Stimulated activated naive CD8-positive, alpha-beta T cell treated with anti-CD3 and anti-CD28 coated beads, Interleukin-15, Interleukin-2, amounts not matched to agents 100 U/mL and 50 U/mL, for 24 hours (primary cell): ENCODE measurements around the gene PRCC.
"Not testable (repeated sequence)": the region's sequence is repeated elsewhere in the genome, so short reads cannot be mapped to it uniquely, and the experiment has no call there.

Experiments used
- ATAC-seq: fragments of 150-1000 bp; cut with Tn5 transposase; one replicate; pipeline ENCODE4 v1.10.0; 2021
- DNase-seq: peaks from one replicate; pipeline ENCODE4 v3.0.0; 2021

Gene PRCC

GRCh38 chr1:156744344-156744743, 23.0 kb upstream of the PRCC start:
- ATAC-seq: no peak
- no peak for DNase-seq

DNA sequence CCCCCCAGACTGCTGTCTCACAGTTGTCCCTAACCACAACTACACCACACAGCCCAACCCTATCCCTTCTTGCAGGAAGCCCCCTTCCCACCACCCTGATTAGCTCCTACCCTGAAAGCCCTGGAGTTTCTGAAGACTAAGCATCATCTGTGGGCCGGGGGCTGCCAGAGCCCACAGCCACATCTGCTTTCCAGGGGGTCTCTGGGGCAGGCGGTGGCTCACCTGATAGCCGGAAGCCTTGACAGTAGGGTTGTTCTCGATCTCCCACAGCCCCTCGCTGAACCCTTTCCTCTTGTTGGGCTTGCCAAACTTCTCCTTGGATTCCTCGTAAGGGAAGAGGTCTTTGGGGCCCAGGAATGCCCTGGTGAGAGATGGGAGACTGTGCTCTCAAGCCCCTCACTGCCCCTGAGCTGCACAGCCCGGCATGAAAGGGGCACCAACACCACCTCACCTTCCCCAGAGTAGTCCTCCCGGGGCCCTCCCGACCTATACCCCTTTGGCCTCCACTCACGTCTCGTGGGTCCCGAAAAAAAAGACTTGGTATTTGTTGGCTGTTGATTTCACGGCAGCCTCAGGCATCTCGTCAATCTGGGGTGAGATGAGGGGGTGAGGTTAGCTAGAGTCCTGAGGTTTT, 22.4 kb upstream of the PRCC start:
- no peak for DNase-seq
- ATAC-seq: no peak

GRCh38 chr1:156745881-156746280, 21.5 kb upstream of the PRCC start:
- ATAC-seq (no peak), DNase-seq (no peak)

- ATAC-seq (no peak), DNase-seq (no peak)
These were observed 21.0 kb upstream of the PRCC start for GRCh38 chr1:156746406-156746727.

GRCh38 chr1:156746728-156747631, 20.4 kb upstream of the PRCC start:
- ATAC-seq (no peak), DNase-seq (peak; percentile 78)

GRCh38 chr1:156747742-156748669, 19.3 kb upstream of the PRCC start:
- DNase-seq (no peak), ATAC-seq (no peak)

GRCh38 chr1:156748670-156749418, 18.5 kb upstream of the PRCC start:
- DNase-seq (peak; percentile 41), ATAC-seq (no peak)

DNA sequence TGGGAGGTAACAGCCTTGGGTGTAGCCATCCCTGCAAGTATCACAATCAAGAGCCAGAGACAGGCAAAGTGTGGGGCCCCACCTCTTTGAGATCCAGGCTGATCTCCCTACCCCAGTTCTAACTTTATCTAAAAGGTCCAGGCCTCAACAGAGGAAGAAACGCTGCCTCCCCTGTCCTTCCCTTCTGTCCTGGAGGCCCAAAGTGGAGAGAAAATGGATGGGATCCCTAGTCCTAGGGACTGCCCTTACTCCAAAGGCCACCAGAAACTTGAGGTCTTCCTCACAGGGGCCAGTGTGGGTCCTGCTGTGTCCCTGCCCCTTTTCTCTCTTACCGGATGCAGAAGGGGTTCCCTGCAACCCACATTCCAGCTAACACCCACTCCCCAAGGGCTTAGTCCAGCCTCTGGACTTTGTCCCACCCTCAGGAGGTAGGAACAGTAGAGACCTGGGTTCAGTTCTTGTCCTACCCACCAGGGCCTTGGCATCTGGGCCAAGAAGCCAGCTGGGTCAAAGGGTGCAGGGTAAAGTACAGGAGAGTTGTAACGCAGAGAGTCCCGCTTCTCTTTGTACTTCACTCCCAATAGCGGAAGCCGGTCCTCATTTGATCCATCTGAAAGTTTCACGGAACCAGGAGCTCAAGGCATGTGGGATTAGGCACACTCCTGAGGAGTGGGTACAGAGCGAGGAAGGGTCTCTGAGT, 17.8 kb upstream of the PRCC start:
- DNase-seq (no peak), ATAC-seq (no peak)

- DNase-seq (peak; percentile 69), ATAC-seq (peak; percentile 39)
These were observed 17.1 kb upstream of the PRCC start for GRCh38 chr1:156750191-156750672.

DNA sequence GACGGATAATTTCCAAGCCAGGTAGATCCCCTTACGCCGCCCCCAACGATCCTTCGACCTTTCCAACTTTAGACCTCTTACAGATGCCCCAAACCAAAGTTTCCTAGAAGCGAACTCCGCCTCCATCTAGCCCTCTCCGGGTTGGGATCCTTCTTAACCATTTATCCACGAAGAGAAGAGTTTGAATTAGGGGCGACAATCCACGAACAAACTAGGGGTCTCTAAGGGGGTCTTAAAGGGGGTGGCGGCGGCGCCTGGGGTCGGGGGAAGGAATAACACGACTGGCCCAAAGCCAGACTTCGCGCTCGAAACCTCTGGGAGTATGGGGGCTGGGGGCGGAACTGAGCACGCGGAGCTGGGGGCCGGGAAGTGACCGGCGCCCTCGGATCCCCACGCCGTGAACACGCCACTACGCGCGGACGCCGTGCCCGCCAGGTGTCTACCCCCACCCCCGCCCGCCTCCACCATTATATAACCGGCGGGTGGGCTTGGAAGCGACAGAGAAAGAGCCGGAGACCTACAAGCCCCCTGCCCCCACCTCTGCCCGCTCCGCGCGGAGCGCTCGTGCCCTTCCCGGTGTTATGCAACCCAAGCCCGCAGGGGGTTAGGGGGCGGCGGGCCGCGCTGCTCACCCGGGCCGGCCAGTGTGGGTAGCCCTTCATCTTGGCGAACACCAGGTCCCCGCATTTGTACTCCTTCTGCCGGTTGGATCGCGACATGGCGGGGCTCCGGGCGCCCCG, 16.5 kb upstream of the PRCC start:
- peak; percentile 9 for ATAC-seq
- DNase-seq: peak; percentile 52

DNA sequence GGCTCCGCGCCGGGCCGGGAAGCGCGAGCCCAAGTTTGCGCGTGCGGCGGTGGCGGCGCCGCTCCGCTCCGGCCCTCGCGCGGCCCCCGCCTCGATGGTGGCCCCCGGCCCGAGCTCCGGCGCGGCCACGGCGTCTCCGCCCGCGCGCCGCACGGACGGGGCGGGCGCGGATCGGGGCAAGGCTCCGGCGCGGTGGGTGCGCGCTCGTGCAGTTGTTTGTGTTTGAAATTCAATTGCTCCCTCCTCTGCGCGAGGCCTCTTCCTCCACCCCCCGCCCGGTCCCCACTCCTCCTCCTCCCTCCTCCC, 15.9 kb upstream of the PRCC start, which contains the start of gene HDGF:
TSS of gene HDGF (minus strand) at position 225 of the 306 bp plus-strand sequence. CDS start 246 bp downstream, outside the sequence.
- DNase-seq: no peak
- ATAC-seq: no peak

- DNase-seq (peak; percentile 98), ATAC-seq (peak; percentile 80)
These were observed 15.4 kb upstream of the PRCC start for GRCh38 chr1:156751757-156752481.

GRCh38 chr1:156752843-156753482, 14.4 kb upstream of the PRCC start:
- ATAC-seq: no peak
- DNase-seq: no peak

- DNase-seq (no peak), ATAC-seq (no peak)
These were observed 13.1 kb upstream of the PRCC start for GRCh38 chr1:156754219-156754618.

DNA sequence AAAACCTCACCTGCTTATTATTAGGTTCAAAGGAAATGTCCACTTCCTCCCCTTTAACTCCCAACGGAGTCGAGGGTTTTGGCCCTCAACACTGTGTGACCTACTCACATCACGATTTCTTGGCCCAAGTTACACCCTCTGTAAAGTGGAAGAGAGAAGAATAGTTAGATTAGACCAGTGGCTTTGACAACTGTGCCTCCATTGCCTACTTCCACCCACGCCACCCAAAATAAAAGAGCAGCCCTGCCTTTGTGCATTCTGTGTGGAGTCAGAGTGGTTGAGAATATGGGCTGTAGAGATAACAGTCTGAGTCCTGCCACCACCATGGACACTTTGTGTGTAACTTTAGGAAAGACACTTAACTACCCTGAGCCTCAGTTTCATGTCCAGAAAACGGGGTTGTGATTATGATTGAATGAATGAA, 11.8 kb upstream of the PRCC start:
- ATAC-seq: no peak
- no peak for DNase-seq

DNA sequence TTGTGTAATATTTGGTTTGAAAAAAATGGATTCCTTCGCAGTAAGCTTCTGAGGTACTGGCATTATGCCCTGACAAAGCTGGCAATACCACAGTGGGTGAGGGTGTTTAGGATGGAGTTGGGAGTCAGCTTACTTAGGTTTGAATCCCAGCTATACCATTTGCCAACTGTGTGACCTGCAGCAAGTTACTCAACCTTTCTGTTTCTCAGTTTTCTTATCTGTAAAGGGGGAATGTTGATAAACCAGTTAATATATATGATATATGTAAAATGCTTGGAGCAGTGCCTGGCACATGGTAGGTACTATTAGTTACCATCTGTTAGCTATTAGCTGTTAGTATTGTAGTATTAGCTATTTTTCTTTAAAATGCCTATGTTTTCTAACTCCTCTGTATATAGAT, 11.0 kb upstream of the PRCC start:
- DNase-seq (no peak), ATAC-seq (no peak)

DNA sequence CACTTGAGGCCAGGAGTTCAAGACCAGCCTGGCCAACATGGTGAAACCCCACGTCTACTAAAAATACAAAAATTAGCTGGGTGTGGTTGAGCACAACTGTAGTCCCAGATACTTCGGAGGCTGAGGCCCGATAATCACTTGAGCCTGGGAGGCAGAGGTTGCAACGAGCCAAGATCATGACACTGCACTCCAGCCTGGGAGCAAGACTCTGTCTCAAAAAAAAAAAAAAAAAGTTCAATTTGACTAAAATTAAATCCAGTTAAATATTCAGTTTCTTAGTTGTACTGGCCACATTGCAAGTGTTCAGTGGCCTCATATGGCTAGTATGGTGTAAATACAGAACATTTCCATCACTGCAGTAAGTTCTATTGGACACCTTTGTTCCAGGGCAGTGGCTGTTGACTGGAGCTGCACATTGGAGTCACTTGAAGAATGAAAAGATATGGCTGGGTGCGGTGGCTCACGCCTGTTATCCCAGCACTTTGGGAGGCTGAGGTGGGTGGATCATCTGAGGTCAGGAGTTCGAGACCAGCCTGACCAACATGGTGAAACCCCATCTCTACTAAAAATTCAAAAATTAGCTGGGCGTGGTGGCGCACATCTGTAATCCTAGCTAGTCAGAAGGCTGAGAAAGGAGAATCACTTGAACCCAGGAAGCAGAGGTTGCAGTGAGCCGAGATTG, 9.6 kb upstream of the PRCC start:
- DNase-seq, ATAC-seq: not testable (repeated sequence)

- ATAC-seq (no peak), DNase-seq (no peak)
These were observed 7.1 kb upstream of the PRCC start for GRCh38 chr1:156760092-156760795.
